SU-DHL-6 (cell line): ENCODE data around the gene DOCK10.

ENCODE experiments used
- H2AFZ ChIP-seq: fragments of 200-600 bp; sonication (generic); 2 replicates; pipeline ENCODE4 v1.6.1; 2014; ENCODE audit warnings: low read depth, mild to moderate bottlenecking, moderate library complexity, mixed read lengths, antibody characterized with exemption, low read length; ENCODE audit not compliant: severe bottlenecking
- H3F3A ChIP-seq: fragments of 200-600 bp; shearing (Covaris generic); 2 replicates; pipeline ENCODE4 v1.6.0; 2016; ENCODE audit warnings: antibody characterized with exemption, mild to moderate bottlenecking; ENCODE audit not compliant: insufficient read depth
- H3K27ac ChIP-seq: fragments of 200-600 bp; sonication (generic); 2 replicates; pipeline ENCODE4 v1.5.1; 2016; ENCODE audit warnings: low read depth, mild to moderate bottlenecking, low read length, moderate library complexity, mixed read lengths
- H3K27me3 ChIP-seq: fragments of 200-600 bp; sonication (generic), shearing (Covaris generic); 2 replicates; pipeline ENCODE4 v1.6.0; 2014; ENCODE audit warnings: mild to moderate bottlenecking, low read length
- H3K36me3 ChIP-seq: fragments of 200-600 bp; sonication (generic); 2 replicates; pipeline ENCODE4 v1.6.1; 2014; ENCODE audit warnings: mild to moderate bottlenecking, low read length, mixed read lengths
- H3K4me2 ChIP-seq: fragments of 300-600, 200-600 bp; shearing (Covaris generic), sonication (generic); 2 replicates; pipeline ENCODE4 v1.6.0; 2014; ENCODE audit warnings: low read length, low read depth, mild to moderate bottlenecking; ENCODE audit not compliant: poor library complexity, severe bottlenecking
- H3K4me3 ChIP-seq: fragments of 200-600 bp; sonication (generic); 2 replicates; pipeline ENCODE4 v1.5.1; 2014; ENCODE audit warnings: antibody characterized with exemption, low read length, mild to moderate bottlenecking, mixed read lengths; ENCODE audit not compliant: insufficient read depth, poor library complexity, severe bottlenecking
- H3K79me2 ChIP-seq: fragments of 200-600 bp; sonication (generic); 2 replicates; pipeline ENCODE4 v1.6.1; 2014; ENCODE audit warnings: mild to moderate bottlenecking, low read length, moderate library complexity; ENCODE audit not compliant: insufficient read depth
- H3K9ac ChIP-seq: fragments of 200-600 bp; sonication (generic); 2 replicates; pipeline ENCODE4 v1.7.0; 2014; ENCODE audit warnings: mild to moderate bottlenecking, low read length
- H3K9me2 ChIP-seq: fragments of 200-600 bp; sonication (generic); replicated peaks from 2 replicates; pipeline ENCODE4 v1.6.1; 2014; ENCODE audit warnings: low read length; ENCODE audit not compliant: insufficient read depth
- H3K9me3 ChIP-seq: fragments of 200-600 bp; sonication (generic); 2 replicates; pipeline ENCODE4 v1.6.1; 2014; ENCODE audit warnings: low read length, mixed read lengths; ENCODE audit not compliant: insufficient read depth
- H4K20me1 ChIP-seq: fragments of 200-600 bp; sonication (generic); 2 replicates; pipeline ENCODE4 v1.6.1; 2014; ENCODE audit warnings: low read depth, mild to moderate bottlenecking, antibody characterized with exemption, low read length, moderate library complexity, mixed read lengths
- CTCF ChIP-seq: fragments of 200-600 bp; sonication (generic); IDR thresholded peaks from one replicate; pipeline ENCODE4 v1.5.1; 2017; ENCODE audit warnings: antibody characterized with exemption, mild to moderate bottlenecking, low read length, moderate library complexity; ENCODE audit not compliant: insufficient read depth, poor library complexity, severe bottlenecking
- EZH2phosphoT487 ChIP-seq: fragments of 200-600 bp; sonication (generic), shearing (Covaris generic); conservative IDR thresholded peaks from 2 replicates; pipeline ENCODE4 v1.6.1; 2018; ENCODE audit warnings: mild to moderate bottlenecking, antibody characterized with exemption, low read length, moderate library complexity, mixed read lengths

The DOCK10 gene

GRCh38 chr2:224875841-224876240 lies 166.4 kb downstream of the DOCK10 start:
- Histone ChIP-seq H3K9me2 (no peaks in the 10 kb centered on the region), H3K27ac (no peak overlapping the region), H3K9ac (no peak overlapping the region), H3F3A (no peaks in the 10 kb centered on the region), H3K4me3 (no peak overlapping the region), H3K27me3 (no peaks in the 10 kb centered on the region), H3K36me3 (no peaks in the 10 kb centered on the region), H3K4me2 (no peak overlapping the region), H4K20me1 (no peaks in the 10 kb centered on the region), H3K79me2 (no peaks in the 10 kb centered on the region), H2AFZ (no peak overlapping the region), H3K9me3 (no peaks in the 10 kb centered on the region)
- TF ChIP-seq EZH2phosphoT487 (no peak), CTCF (no peak)

DNA sequence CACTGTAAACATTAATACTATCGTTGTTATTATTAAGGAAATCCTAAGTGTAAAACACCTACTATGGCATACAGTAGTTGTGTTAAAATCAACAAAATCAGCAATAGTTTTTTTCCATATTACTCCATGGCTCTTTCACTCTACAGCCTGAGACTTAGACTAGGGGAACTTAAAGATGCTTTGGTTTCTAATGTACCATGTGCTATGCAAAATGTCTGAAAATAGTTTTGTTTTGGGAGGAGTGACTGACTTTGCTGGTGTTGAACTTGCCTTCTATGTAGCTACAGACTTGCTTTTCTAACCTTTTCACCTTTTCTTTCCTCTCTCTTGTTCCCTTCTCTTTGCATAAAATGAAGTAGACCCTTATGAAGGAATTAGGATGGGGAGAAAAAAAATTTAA lies 167.1 kb downstream of the DOCK10 start:
- Histone ChIP-seq H3K27ac (no peak overlapping the region), H3K9me3 (no peaks in the 10 kb centered on the region), H3K79me2 (no peaks in the 10 kb centered on the region), H3K9me2 (no peaks in the 10 kb centered on the region), H3K27me3 (no peaks in the 10 kb centered on the region), H4K20me1 (no peaks in the 10 kb centered on the region), H3K9ac (no peak overlapping the region), H3K4me2 (no peak overlapping the region), H3F3A (no peaks in the 10 kb centered on the region), H2AFZ (no peak overlapping the region), H3K4me3 (no peak overlapping the region), H3K36me3 (no peaks in the 10 kb centered on the region)
- TF ChIP-seq EZH2phosphoT487, result no peak
- TF ChIP-seq CTCF, result no peak

GRCh38 chr2:224871813-224872212 lies 170.5 kb downstream of the DOCK10 start:
- TF ChIP-seq CTCF (no peak), EZH2phosphoT487 (no peak)
- no peaks in the 10 kb centered on the region for H3K27me3 ChIP-seq
- H4K20me1 ChIP-seq, result no peaks in the 10 kb centered on the region
- no peaks in the 10 kb centered on the region for H3K9me3 ChIP-seq
- H3K79me2 ChIP-seq, result no peaks in the 10 kb centered on the region
- no peaks in the 10 kb centered on the region for H3K36me3 ChIP-seq
- H3K4me3 ChIP-seq, result no peak overlapping the region
- no peak overlapping the region for H3K9ac ChIP-seq
- no peak overlapping the region for H2AFZ ChIP-seq
- H3K9me2 ChIP-seq, result no peaks in the 10 kb centered on the region
- H3K4me2 ChIP-seq, result no peak overlapping the region
- H3F3A ChIP-seq, result no peaks in the 10 kb centered on the region
- H3K27ac ChIP-seq, result no peak overlapping the region

GRCh38 chr2:224870341-224870740 lies 171.9 kb downstream of the DOCK10 start:
- no peak overlapping the region for H3K4me2 ChIP-seq
- no peak overlapping the region for H3K27ac ChIP-seq

More at GRCh38 chr2:224870341-224870740, 171.9 kb downstream of the DOCK10 start:
- no peak overlapping the region for H3K4me3 ChIP-seq
- H3F3A ChIP-seq, result no peaks in the 10 kb centered on the region
- no peaks in the 10 kb centered on the region for H3K27me3 ChIP-seq
- no peaks in the 10 kb centered on the region for H4K20me1 ChIP-seq
- no peaks in the 10 kb centered on the region for H3K79me2 ChIP-seq
- H3K9ac ChIP-seq, result no peak overlapping the region
- H2AFZ ChIP-seq, result no peak overlapping the region
- H3K36me3 ChIP-seq, result no peaks in the 10 kb centered on the region
- H3K9me3 ChIP-seq, result no peaks in the 10 kb centered on the region
- TF ChIP-seq CTCF, result no peak
- no peaks in the 10 kb centered on the region for H3K9me2 ChIP-seq
